Stimulated activated CD8-positive, alpha-beta memory T cell treated with anti-CD3 and anti-CD28 coated beads, Interleukin-7, amount 100 ng/mL, for 24 hours (primary cell): Measurements from ENCODE around the gene CCT7.

ENCODE experiments used
- DNase-seq: peaks from one replicate; pipeline ENCODE4 v3.0.0-alpha.2; 2020; ENCODE audit warnings: low read depth

The CCT7 gene

GRCh38 chr2:73227086-73227485 lies 7.0 kb upstream of the CCT7 start:
- no peak for DNase-seq

GRCh38 chr2:73228631-73229030 lies 5.5 kb upstream of the CCT7 start:
- no peak for DNase-seq

GRCh38 chr2:73232403-73233153 lies 1.5 kb upstream of the CCT7 start:
- DNase-seq, result no peak

- peak; percentile 82 for DNase-seq
These were observed 765 bp upstream of the CCT7 start, which contains the start of gene PRADC1 for GRCh38 chr2:73233154-73233931. PRADC1 (minus strand) TSS chr2:73233239; CDS start chr2:73233160, 79 bp downstream.

DNA sequence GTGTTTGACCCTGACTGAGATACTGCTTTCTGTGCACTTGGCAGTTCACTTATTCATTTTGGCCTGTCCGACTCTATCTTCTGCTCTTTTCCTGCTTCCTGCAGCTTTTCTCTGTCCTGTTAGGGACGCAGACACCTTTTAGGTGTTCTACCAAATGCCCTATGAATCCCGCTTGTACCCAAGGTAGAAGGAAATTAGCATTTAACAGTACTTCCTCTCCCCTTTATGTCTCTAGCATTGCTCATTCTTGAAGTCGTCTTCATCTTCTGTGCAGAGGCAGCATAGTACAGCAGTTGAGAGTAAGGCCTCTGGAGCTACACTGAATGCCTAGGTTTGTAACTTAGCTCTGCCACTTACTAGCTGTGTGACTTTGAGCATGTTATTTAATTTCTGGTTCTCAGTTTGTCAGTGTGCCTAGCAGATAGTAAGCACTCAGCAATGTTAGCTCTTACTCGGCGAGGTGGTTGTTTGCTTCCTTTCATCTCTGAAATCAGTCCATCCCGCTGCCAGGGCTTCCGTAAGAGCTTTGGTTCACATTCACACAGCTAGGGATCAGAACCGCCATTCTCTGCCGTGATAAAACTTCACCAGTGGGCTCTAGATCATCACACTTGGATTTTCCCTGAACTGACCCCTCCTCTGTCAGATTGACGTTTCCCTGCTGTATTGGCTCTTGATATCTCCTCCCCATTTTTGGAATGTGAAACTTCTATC lies 1.4 kb downstream of the CCT7 start:
- DNase-seq, result no peak

GRCh38 chr2:73237168-73237567 lies 3.1 kb downstream of the CCT7 start:
- DNase-seq, result no peak

DNA sequence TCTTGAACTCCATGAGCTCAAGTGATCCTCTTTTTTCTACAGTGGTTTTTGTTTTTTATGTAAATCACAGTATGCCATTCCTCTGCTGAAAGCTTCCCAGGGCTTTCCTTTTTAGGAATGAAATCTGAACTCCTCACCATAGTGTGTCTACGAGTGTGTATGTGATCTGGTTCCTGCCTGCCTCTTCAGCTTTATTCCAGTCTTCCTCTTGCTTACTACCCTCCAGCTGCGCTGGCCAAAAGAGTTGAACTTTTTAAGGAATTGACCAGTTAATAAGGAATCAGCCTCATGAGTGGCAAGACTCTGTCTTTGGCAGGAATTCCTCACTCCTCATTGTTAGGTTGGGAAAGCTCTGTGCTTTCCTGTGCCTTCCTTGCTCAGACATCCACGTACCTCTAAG lies 4.0 kb downstream of the CCT7 start:
- no peak for DNase-seq

- DNase-seq, result no peak
These were observed 4.9 kb downstream of the CCT7 start for GRCh38 chr2:73238976-73239375.

GRCh38 chr2:73239776-73240175 lies 5.7 kb downstream of the CCT7 start:
- DNase-seq, result no peak

DNA sequence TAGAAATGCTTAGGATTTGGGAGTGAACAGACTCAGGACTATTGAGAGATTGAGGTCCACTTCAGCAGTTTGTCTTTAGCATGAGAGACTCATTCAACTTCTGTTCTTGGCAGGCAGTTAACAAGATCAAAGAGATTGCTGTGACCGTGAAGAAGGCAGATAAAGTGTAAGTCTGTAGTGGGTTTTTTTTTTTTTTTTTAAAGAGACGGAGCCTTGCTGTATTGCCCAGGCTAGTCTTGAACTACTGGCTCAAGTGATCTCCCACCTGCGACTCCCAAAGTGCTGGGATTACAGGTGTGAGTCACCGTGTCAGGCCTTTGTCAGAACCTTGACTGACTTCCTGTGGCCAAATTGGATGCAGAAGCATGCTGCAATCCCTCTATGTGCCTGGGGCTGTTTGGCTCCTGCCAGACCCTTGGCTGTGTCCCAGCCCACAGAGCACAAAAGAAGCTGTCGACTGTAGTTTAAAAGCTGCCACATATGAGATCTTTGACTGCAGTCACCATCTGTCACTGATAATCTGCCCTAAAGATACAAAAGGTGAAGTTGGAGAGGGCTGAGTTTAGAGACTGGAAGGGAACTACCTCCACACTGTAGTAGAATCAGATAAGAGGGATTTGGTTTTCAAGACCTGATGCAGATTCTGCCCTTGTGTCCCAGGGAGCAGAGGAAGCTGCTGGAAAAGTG lies 9.9 kb downstream of the CCT7 start:
- DNase-seq, result no peak

- no peak for DNase-seq
These were observed 10.5 kb downstream of the CCT7 start for GRCh38 chr2:73244580-73244979.

DNA sequence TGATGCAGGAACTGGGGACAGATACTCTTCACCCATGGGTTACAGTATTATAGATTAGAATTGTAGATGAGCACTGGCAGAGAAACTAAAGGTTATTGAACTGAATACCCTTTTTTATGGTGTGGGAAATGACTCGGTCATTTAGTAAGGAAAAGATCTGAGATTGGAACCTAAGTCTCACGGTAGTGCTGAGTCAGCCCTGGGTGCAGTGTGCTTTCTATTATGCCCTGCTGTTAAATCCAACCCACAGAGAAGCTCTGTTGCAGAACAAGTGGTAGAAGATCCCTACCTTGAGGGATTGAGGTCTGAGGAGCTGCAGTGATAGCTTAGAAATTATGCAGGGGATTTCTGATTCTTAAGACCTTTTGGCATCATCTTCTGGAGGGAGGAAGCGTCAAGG lies 12.7 kb downstream of the CCT7 start:
- no peak for DNase-seq

DNA sequence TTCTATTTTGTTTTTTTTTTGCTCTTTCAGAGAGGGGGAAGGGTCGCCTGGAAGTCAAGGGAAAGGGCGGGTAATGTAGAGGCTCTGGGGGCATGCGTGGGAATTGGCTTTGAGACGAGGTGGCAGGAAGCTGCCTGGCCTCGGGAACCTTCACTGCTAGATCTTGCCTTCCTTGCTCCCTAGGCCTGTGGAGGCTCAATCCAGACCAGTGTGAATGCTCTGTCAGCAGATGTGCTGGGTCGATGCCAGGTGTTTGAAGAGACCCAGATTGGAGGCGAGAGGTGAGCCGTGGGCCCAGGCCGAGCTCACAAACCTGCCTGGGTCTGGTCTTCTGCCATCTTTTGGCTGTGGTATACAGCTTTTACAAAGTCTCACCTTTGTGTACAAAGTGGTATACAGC lies 15.5 kb downstream of the CCT7 start:
- DNase-seq, result no peak

GRCh38 chr2:73250872-73251846 lies 17.1 kb downstream of the CCT7 start:
- no peak for DNase-seq

DNA sequence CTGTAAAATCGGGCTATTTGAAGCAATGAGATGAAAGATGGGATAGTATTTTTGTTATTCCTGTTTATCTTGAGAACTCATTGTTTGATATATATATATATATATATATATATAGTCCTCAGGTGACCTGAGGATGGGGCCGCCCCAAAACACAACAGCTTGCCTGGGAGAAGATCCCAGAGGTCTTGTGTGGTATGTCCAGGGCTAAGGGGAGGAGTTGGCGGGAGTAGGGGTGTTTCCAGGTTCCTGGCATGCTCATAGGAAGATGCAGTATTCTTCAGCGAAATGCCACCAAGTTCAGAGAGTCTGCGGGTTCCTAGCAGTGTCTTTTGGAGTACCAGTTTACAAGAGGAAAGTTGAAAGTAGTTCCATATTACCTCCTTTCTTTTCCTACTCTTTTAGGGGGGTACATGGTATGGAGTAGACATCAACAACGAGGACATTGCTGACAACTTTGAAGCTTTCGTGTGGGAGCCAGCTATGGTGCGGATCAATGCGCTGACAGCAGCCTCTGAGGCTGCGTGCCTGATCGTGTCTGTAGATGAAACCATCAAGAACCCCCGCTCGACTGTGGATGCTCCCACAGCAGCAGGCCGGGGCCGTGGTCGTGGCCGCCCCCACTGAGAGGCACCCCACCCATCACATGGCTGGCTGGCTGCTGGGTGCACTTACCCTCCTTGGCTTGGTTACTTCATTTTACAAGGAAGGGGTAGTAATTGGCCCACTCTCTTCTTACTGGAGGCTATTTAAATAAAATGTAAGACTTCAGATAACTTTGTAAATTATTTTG lies 18.3 kb downstream of the CCT7 start:
- DNase-seq, result no peak

- no peak for DNase-seq
These were observed 19.3 kb downstream of the CCT7 start for GRCh38 chr2:73253400-73253799.

GRCh38 chr2:73253901-73254300 lies 19.8 kb downstream of the CCT7 start:
- DNase-seq, result no peak

DNA sequence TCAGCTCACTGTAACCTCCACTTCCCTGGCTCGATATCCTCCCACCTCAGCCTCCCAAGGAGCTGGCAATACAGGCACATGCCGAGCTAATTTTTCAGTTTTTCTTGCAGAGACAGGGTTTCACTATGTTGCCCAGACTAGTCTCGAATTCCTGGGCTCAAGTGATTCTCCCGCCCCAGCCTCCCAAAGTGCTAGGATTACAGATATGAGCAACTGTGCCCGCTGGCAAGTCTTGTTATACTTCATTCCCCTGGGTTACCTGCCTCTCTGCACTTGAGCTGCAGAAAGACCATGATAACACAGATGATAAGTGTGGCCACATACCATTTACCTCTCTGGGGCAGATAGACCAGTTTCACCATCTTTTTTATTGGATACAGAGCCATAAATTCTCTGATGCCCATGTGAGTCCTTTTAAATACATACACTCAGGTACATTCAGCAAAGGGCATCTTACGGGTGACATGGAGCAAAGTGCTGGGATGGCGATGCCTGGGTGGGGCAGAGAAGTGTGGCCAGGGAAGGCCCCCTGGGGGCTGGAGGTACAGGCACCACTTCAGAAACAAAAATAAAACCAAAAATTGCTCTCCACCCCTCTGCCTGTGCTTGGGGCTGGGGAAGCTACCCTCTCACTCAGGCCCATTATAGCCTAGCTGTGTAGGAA lies 20.4 kb downstream of the CCT7 start:
- DNase-seq, result no peak

DNA sequence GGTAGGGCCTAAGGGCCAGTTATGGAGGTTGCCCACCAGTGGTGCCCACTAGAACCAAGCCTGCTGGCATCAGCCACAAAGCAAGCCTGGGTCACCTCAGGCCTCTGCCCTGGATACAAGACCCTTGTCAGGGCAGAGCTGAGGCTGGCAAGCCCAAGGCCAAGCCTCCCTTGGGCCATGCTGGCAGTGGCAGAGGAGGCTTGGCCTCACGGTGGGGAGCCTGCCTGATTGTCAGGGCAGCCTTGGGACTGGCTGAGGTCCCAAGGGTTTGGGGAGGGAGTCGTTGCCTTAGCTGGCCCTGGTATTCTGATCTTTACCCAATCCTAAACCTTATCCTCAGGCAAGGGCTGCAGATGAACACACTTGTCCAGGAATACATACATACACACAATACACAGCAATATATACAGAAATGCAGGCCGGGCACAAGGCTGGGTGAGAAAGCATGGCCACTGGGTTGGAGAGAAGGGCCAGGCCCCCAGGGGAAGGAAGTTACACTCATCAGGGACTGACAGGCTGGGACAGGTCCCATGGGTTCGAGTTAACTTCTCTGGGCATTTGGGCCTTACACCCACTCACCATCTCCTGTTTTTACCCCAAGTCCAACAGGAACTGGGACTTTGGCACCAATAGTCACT lies 21.0 kb downstream of the CCT7 start:
- DNase-seq, result no peak
